GDM1 (cell line): ENCODE data around the gene EIF4G3.
"Not testable (repeated sequence)": the region's sequence is repeated elsewhere in the genome, so short reads cannot be mapped to it uniquely, and the experiment has no call there.

Experiments used
- DNase-seq: peaks from one replicate; lab custom pipeline; 2025; lab: John Stamatoyannopoulos, UW

The EIF4G3 gene

GRCh38 chr1:20935717-20936116 lies 241.0 kb downstream of the EIF4G3 start:
- no peak for DNase-seq

GRCh38 chr1:20932437-20932977 lies 244.2 kb downstream of the EIF4G3 start:
- DNase-seq, result no peak

GRCh38 chr1:20931930-20932436 lies 244.7 kb downstream of the EIF4G3 start:
- DNase-seq, result no peak

- DNase-seq, result no peak
Measured at GRCh38 chr1:20930427-20930826, 246.3 kb downstream of the EIF4G3 start.

- DNase-seq, result peak; percentile 4
Measured at GRCh38 chr1:20928146-20928545, 248.6 kb downstream of the EIF4G3 start.

GRCh38 chr1:20921285-20921684 lies 255.4 kb downstream of the EIF4G3 start:
- no peak for DNase-seq

GRCh38 chr1:20913242-20913641 lies 263.5 kb downstream of the EIF4G3 start:
- DNase-seq, result no peak

GRCh38 chr1:20907526-20907925 lies 269.2 kb downstream of the EIF4G3 start:
- DNase-seq, result not testable (repeated sequence)

GRCh38 chr1:20903437-20903836 lies 273.3 kb downstream of the EIF4G3 start:
- DNase-seq, result no peak

- DNase-seq, result no peak
Measured at GRCh38 chr1:20900056-20900455, 276.6 kb downstream of the EIF4G3 start.

- no peak for DNase-seq
Measured at GRCh38 chr1:20899154-20899972, 277.3 kb downstream of the EIF4G3 start.

- DNase-seq, result no peak
Measured at GRCh38 chr1:20896826-20897225, 279.9 kb downstream of the EIF4G3 start.

- no peak for DNase-seq
Measured at GRCh38 chr1:20893931-20894330, 282.8 kb downstream of the EIF4G3 start.

- no peak for DNase-seq
Measured at GRCh38 chr1:20891091-20891490, 285.6 kb downstream of the EIF4G3 start.

- no peak for DNase-seq
Measured at GRCh38 chr1:20887246-20887645, 289.5 kb downstream of the EIF4G3 start.

GRCh38 chr1:20885121-20885520 lies 291.6 kb downstream of the EIF4G3 start:
- no peak for DNase-seq

- DNase-seq, result no peak
Measured at GRCh38 chr1:20884513-20884912, 292.2 kb downstream of the EIF4G3 start.

- DNase-seq, result no peak
Measured at GRCh38 chr1:20883766-20884165, 292.9 kb downstream of the EIF4G3 start.

- DNase-seq, result no peak
Measured at GRCh38 chr1:20882837-20883236, 293.9 kb downstream of the EIF4G3 start.

GRCh38 chr1:20878799-20879198 lies 297.9 kb downstream of the EIF4G3 start:
- DNase-seq, result no peak

- DNase-seq, result no peak
Measured at GRCh38 chr1:20875198-20875973, 301.3 kb downstream of the EIF4G3 start.

GRCh38 chr1:20873311-20873710 lies 303.4 kb downstream of the EIF4G3 start:
- DNase-seq, result no peak

- DNase-seq, result no peak
Measured at GRCh38 chr1:20871419-20871818, 305.3 kb downstream of the EIF4G3 start.
